GM10248 (cell line): ENCODE results near the gene C1QTNF5.

Source experiments
- CTCF ChIA-PET: fragments of 300-600 bp; sonication (Branson Sonifier 250); formaldehyde crosslinking; extraction: SDS; loops from one replicate; lab custom pipeline; 2021; ENCODE audit warnings: antibody characterized with exemption; lab: Yijun Ruan, JAX
- POLR2A ChIA-PET: fragments of 350-650 bp; sonication (Branson Sonifier 250); formaldehyde crosslinking; extraction: SDS; loops from one replicate; lab custom pipeline; 2020; ENCODE audit warnings: antibody characterized with exemption; lab: Yijun Ruan, JAX
- DNase-seq: peaks from one replicate; pipeline ENCODE4 v3.0.0; 2012; ENCODE audit errors: extremely low spot score
- CTCF ChIP-seq: IDR thresholded peaks from 2 replicates; pipeline ENCODE4 v1.5.1; 2012; ENCODE audit warnings: mild to moderate bottlenecking, low read depth; ENCODE audit errors: extremely low read depth, missing control alignments, control extremely low read depth

The C1QTNF5 gene

GRCh38 chr11:119339589-119340334 is 921 bp downstream of the C1QTNF5 start:
- DNase-seq, result peak; percentile 82
- POLR2A ChIA-PET, result no interaction called here

GRCh38 chr11:119338965-119339588 is 1.6 kb downstream of the C1QTNF5 start:
- ChIA-PET POLR2A (no interaction called here), CTCF (interaction anchor here (0.7 to 5.9 kb wide), 33 partner anchors 8 to 547 kb away, joined by 3 to 131 read pairs (median 4); partner anchors contain the start of gene USP2)
- no peak for DNase-seq
- TF ChIP-seq CTCF, result no peak

More at GRCh38 chr11:119339589-119340334, 921 bp downstream of the C1QTNF5 start:
- TF ChIP-seq CTCF, result peak; percentile 84
- CTCF ChIA-PET, result interaction anchor here (0.7 to 5.9 kb wide), 19 partner anchors 8 to 1408 kb away, joined by 3 to 131 read pairs (median 5); partner anchors contain the start of gene USP2

GRCh38 chr11:119338318-119338890 is 2.3 kb downstream of the C1QTNF5 start:
- ChIA-PET CTCF (interaction anchor here (0.7 to 5.9 kb wide), 41 partner anchors 8 to 546 kb away, joined by 3 to 131 read pairs (median 4); partner anchors contain the start of genes MFRP, NLRX1 and USP2), POLR2A (interaction anchor here (0.6 kb wide), 1 partner anchor 230 kb away, joined by 3 read pairs; no protein-coding TSS in a partner anchor)

GRCh38 chr11:119337581-119338317 is 2.9 kb downstream of the C1QTNF5 start:
- ChIA-PET CTCF (interaction anchor here (0.6 to 5.9 kb wide), 39 partner anchors 9 to 1749 kb away, joined by 3 to 131 read pairs (median 4); partner anchors contain the start of genes MFRP, NLRX1 and USP2), POLR2A (no interaction called here)
- TF ChIP-seq CTCF, result no peak
- no peak for DNase-seq

More at GRCh38 chr11:119338318-119338890, 2.3 kb downstream of the C1QTNF5 start:
- TF ChIP-seq CTCF, result peak; percentile 78
- peak; percentile 84 for DNase-seq

- POLR2A ChIA-PET, result interaction anchor here (0.6 kb wide), 1 partner anchor 221 kb away, joined by 5 read pairs; no protein-coding TSS in a partner anchor
- no peak for DNase-seq
- TF ChIP-seq CTCF, result no peak
- CTCF ChIA-PET, result interaction anchor here (0.6 to 5.9 kb wide), 16 partner anchors 9 to 1748 kb away, joined by 3 to 131 read pairs (median 10); no protein-coding TSS in a partner anchor
Observed at GRCh38 chr11:119336744-119337469, 3.8 kb downstream of the C1QTNF5 start.
